WTC11 (cell line): Measurements from ENCODE around the gene LAMA3.

Experiments used
- ATF3 ChIP-seq: sonication (generic); formaldehyde crosslinking; conservative IDR thresholded peaks from 2 replicates; pipeline ENCODE4 v1.8.1; 2022; ENCODE audit warnings: mild to moderate bottlenecking, missing genetic modification reagents
- CREM ChIP-seq: sonication (generic); formaldehyde crosslinking; IDR thresholded peaks from 2 replicates; pipeline ENCODE4 v1.8.1; 2022; ENCODE audit warnings: mild to moderate bottlenecking, missing genetic modification reagents, moderate library complexity
- CTCF ChIP-seq: fragments of 200-600 bp; IDR thresholded peaks from 2 replicates; pipeline ENCODE4 v1.8.0; 2022; ENCODE audit warnings: antibody characterized with exemption
- FOXK1 ChIP-seq: sonication (generic); formaldehyde crosslinking; IDR thresholded peaks from 2 replicates; pipeline ENCODE4 v1.8.0; 2022; ENCODE audit warnings: mild to moderate bottlenecking, moderate library complexity, missing genetic modification reagents
- FOXP1 ChIP-seq: sonication (generic); formaldehyde crosslinking; IDR thresholded peaks from 2 replicates; pipeline ENCODE4 v1.8.0; 2022; ENCODE audit warnings: missing genetic modification reagents, mild to moderate bottlenecking, moderate library complexity, borderline replicate concordance
- IRF2 ChIP-seq: sonication (generic); formaldehyde crosslinking; IDR thresholded peaks from 2 replicates; pipeline ENCODE4 v1.8.0; 2022; ENCODE audit warnings: low read depth, missing genetic modification reagents, borderline replicate concordance
- NFYB ChIP-seq: sonication (generic); formaldehyde crosslinking; conservative IDR thresholded peaks from 2 replicates; pipeline ENCODE4 v1.8.0; 2022; ENCODE audit warnings: low read depth, missing genetic modification reagents
- SP1 ChIP-seq: sonication (generic); formaldehyde crosslinking; conservative IDR thresholded peaks from 2 replicates; pipeline ENCODE4 v1.8.1; 2022; ENCODE audit warnings: missing genetic modification reagents
- USF1 ChIP-seq: sonication (generic); formaldehyde crosslinking; IDR thresholded peaks from 2 replicates; pipeline ENCODE4 v1.8.0; 2022; ENCODE audit warnings: mild to moderate bottlenecking, missing genetic modification reagents
- ZNF121 ChIP-seq: sonication (generic); formaldehyde crosslinking; IDR thresholded peaks from 2 replicates; pipeline ENCODE4 v1.8.0; 2023; ENCODE audit warnings: missing genetic modification reagents
- ZNF423 ChIP-seq: fragments of 250-450 bp; sonication (Bioruptor Pico); IDR thresholded peaks from 2 replicates; pipeline ENCODE4 v2.1.2; 2022; ENCODE audit warnings: mild to moderate bottlenecking, moderate library complexity
- ZNF512 ChIP-seq: sonication (generic); formaldehyde crosslinking; IDR thresholded peaks from 2 replicates; pipeline ENCODE4 v1.8.1; 2022; ENCODE audit warnings: missing genetic modification reagents, borderline replicate concordance
- TF ChIP-seq, protein P1 (sequence below): sonication (generic); formaldehyde crosslinking; IDR thresholded peaks from 2 replicates; pipeline ENCODE4 v1.8.1; 2023; ENCODE audit warnings: mild to moderate bottlenecking, missing genetic modification reagents, borderline replicate concordance
- TF ChIP-seq, protein P2 (sequence below): sonication (generic); formaldehyde crosslinking; IDR thresholded peaks from 2 replicates; pipeline ENCODE4 v1.8.0; 2022; ENCODE audit warnings: mild to moderate bottlenecking, missing genetic modification reagents

GRCh38 chr18:23877371-23877770 lies 188.1 kb downstream of the LAMA3 start:
- TF ChIP-seq, protein P1, sequence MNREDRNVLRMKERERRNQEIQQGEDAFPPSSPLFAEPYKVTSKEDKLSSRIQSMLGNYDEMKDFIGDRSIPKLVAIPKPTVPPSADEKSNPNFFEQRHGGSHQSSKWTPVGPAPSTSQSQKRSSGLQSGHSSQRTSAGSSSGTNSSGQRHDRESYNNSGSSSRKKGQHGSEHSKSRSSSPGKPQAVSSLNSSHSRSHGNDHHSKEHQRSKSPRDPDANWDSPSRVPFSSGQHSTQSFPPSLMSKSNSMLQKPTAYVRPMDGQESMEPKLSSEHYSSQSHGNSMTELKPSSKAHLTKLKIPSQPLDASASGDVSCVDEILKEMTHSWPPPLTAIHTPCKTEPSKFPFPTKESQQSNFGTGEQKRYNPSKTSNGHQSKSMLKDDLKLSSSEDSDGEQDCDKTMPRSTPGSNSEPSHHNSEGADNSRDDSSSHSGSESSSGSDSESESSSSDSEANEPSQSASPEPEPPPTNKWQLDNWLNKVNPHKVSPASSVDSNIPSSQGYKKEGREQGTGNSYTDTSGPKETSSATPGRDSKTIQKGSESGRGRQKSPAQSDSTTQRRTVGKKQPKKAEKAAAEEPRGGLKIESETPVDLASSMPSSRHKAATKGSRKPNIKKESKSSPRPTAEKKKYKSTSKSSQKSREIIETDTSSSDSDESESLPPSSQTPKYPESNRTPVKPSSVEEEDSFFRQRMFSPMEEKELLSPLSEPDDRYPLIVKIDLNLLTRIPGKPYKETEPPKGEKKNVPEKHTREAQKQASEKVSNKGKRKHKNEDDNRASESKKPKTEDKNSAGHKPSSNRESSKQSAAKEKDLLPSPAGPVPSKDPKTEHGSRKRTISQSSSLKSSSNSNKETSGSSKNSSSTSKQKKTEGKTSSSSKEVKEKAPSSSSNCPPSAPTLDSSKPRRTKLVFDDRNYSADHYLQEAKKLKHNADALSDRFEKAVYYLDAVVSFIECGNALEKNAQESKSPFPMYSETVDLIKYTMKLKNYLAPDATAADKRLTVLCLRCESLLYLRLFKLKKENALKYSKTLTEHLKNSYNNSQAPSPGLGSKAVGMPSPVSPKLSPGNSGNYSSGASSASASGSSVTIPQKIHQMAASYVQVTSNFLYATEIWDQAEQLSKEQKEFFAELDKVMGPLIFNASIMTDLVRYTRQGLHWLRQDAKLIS (CRISPR knock-in tag): no peak
- TF ChIP-seq USF1 (no peak), ZNF121 (CRISPR knock-in tag) (no peak), ZNF423 (CRISPR knock-in tag) (no peak), CTCF (no peak), CREM (no peak), IRF2 (CRISPR knock-in tag) (no peak), FOXK1 (CRISPR knock-in tag) (no peak), ZNF512 (CRISPR knock-in tag) (no peak), SP1 (CRISPR knock-in tag) (no peak), ATF3 (CRISPR knock-in tag) (no peak), NFYB (CRISPR knock-in tag) (no peak), FOXP1 (CRISPR knock-in tag) (no peak)
- TF ChIP-seq, protein P2, sequence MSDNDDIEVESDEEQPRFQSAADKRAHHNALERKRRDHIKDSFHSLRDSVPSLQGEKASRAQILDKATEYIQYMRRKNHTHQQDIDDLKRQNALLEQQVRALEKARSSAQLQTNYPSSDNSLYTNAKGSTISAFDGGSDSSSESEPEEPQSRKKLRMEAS (CRISPR knock-in tag): no peak
